Right ventricle myocardium superior (tissue), 1 donor: ENCODE results near the gene TACO1. TPM values are rescaled to one million over a fixed set of nuclear protein-coding genes. Genes with fewer than 3 reads are reported as not detected.

Experiments
- ATAC-seq: fragments of 200-7000 bp; cut with Tn5 transposase; one replicate; pipeline ENCODE4 v1.9.1; 2020; ENCODE audit warnings: mild to moderate bottlenecking; ENCODE audit not compliant: poor library complexity
- DNase-seq: peaks from one replicate; pipeline ENCODE4 v3.0.0-alpha.2; 2020
- intact Hi-C: fragments of 100-400 bp; cut with DNase I; formaldehyde crosslinking; loops from one replicate; pipeline ENCODE4 v1.11.2; 2022
- total RNA-seq: library from RNA; stranded (reverse); fragmentation: NEBNext Ultra II Directional; extraction: Animal tissue kit (Norgen Biotek cat#: 25700); gene quantifications from one replicate; pipeline ENCODE4 v1.2.1, GENCODE V29; 2021
- donor health status: DM: no; HTN: yes; CAD: no; lungs with severe emphysema.

The TACO1 gene
- total RNA-seq, 1 donor from 2014 or later: 43.1 TPM

DNA sequence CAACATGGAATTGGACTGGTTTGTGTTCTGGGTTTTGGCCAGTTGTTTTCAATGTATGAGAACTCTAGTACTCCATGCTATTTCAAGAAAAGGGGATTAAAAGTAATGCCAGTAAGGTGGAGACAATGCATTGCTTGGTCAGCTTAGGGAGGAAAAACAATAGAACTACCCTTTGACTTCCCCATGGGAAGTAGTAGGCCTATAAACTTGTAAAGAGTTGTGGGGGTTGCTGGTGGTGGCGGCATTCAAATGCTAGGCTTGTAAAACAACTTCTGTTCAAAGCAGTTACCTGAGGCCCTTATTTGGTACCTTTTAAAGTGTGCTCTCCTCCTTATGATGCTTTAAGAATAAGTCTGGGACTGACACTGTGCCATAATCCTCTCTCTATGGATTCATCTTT is 30.9 kb downstream of the TACO1 start:
- no peak for DNase-seq
- no peak for ATAC-seq
- intact Hi-C loops: no loop called here

DNA sequence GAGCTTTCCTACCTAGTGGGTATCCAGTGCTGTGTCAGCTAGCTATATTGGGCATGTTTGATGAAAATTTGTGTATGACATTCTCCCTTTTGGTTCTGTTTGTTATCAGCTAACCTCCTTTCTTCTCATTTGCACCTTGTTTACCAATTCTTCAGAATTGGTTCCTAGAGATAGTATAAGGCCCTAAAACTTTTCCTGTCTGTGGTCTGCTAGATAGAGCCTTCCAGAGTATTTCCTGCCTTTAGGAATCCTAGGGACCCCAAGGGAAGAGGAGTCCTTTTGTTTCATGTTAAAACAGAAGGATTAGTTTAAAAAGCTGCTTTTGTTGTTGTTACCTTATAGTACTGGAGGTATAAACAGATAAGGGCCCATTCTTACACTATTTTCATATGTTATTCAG is 33.0 kb downstream of the TACO1 start:
- intact Hi-C loops: no loop called here
- ATAC-seq (no peak), DNase-seq (no peak)

DNA sequence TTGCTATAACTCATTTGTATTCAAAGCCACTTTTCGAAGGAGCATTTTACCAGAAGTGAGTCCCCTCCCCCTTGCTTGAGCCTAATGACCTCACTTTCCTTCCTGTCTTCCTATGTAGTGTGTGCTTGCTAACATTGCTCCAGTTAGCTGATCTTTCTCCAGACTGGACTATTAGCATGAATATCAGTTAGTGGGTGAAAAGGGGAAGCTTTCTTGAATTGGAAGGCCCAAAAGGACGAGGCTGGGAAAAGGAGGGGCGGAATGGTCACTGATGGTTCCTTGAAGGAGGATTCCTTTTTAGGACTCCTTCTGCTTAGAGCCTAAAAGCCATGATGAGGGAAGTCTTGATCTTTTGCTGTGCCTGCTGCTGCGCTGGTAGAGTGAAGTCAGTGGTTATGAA is 33.5 kb downstream of the TACO1 start:
- intact Hi-C loops: no loop called here
- peak; percentile 43 for ATAC-seq
- no peak for DNase-seq

DNA sequence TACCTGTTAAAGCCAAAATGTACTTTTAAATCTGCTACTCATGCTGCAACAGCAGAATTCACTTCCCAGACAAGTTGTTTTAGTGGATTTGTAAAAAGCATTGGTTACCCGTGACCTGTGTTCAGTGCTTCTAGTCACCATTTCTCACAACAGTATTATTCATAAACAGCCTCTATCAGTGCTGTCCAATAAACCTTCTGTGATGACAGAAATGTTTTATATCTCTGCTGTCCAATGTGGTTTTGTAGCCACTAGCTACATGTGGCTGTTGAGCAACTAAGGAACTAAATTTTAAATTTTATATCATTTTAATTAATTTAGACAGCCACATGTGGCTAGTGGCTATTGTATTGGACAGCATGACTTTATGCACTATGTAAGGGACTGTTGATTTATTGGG is 34.1 kb downstream of the TACO1 start:
- intact Hi-C loops: no loop called here
- ATAC-seq (no peak), DNase-seq (no peak)

DNA sequence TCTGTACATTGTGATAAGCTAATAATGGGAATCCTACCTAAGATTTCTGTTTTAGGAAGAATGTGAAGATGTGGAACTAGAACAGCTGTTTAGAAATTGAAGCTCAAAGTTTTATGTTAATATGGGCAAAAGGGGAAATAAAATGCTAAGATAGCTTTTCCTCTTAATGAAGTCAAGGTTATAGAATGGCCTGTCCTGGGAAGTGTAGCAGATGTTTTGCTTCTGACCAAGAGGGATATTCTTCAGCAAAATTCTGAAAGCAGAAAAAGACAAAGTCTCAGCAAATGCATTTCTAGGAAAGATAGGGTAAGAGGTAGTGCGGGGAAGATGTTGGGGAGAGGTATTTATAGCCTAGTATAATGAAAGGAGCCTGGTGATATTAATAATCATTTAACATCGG is 34.6 kb downstream of the TACO1 start:
- peak; percentile 14 for ATAC-seq
- intact Hi-C loops: no loop called here
- no peak for DNase-seq

DNA sequence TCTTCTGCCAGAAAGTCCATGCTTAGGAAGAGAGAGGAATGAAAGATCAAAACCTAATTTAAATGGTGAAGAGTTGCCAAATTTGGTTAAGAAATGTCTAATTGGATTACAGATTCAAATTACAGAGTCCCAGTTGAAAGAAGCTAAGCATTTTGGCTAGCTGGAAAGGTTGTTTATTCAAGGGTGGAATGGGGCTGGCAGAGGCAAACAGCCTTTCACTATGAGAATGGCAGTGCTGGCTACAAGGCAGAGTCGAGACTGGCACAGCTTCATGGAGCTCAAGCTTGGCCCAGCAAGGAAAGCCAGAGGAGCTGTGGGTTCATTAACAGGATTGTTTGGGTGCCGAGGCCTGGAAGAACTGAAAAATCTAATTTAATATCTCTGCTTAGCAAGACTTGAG is 35.1 kb downstream of the TACO1 start:
- intact Hi-C loops: no loop called here
- ATAC-seq (peak; percentile 53), DNase-seq (no peak)

DNA sequence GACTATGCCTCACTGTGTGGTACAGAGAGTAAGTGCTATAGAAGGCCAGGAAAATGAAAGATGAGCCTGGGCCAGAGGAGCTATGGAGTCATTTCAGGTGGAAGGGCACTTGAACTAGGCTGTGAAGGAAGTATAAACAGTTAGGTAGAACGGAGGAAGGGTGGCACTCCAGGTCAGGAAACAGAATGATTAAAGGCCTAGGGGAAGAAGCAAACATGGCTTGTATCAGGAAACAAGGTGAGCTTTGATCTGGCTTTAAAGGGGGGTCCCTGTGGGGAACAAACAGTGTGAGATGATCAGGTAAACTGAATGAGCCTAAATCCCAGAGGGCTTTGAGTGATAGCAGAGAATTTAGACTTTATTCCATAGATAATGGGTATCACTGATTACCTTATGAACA is 38.4 kb downstream of the TACO1 start:
- DNase-seq (no peak), ATAC-seq (no peak)
- intact Hi-C loops: no loop called here

DNA sequence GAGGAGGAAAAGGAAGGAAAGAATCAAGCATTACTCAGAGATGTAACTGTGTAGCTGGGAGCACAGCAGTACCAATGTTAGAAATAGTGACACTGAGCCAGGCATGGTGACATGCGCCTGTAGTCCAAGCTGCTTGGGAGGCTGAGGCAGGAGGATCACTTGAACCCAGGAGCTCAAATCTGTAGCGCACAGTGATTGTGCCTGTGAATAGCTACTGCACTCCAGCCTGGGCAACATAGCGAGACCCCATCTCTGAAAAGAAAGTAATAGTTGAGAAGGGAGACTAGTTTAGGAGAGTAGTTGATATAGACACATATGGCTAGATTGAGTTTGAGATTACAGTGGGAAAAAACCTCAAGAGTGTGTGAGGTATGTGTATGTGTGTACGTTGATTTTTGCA is 39.3 kb downstream of the TACO1 start:
- intact Hi-C loops: no loop called here
- DNase-seq (no peak), ATAC-seq (no peak)

DNA sequence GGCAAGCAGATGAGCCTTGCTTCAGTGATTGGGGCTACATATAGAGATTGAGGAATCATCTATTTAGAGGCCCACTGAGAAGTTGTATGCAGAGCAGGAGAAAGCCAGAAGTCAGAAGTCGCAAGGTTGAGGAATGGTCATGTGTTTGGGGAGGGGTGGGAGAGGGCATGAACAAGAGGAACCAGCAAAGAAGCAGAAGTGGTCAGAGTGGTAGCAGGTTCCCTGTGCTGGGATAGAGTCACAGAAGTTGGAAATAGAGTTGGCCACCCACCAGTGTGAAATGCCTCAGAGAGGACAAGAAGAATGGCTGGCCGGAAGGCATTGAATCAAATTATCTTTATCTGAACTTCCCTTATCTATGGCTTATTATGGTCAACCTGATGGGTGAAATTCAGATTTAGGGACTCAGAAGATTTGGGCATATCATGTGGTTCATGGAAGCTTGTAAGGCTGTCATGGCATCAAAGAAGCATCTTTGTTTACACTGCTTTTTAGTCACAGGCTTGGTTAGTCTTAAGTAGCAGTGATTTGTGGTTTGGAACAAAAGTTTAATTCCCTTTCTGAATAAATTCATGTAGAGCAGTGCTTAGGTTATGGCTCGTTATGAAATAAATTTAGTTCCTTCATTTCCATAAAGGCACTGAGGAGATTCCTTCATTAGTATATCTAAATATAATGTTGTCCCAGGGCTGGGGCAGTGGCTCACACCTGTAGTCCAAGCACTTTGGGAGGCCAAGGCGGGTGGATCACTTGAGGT is 41.2 kb downstream of the TACO1 start:
- peak; percentile 74 for ATAC-seq
- no peak for DNase-seq
- intact Hi-C loops: no loop called here

DNA sequence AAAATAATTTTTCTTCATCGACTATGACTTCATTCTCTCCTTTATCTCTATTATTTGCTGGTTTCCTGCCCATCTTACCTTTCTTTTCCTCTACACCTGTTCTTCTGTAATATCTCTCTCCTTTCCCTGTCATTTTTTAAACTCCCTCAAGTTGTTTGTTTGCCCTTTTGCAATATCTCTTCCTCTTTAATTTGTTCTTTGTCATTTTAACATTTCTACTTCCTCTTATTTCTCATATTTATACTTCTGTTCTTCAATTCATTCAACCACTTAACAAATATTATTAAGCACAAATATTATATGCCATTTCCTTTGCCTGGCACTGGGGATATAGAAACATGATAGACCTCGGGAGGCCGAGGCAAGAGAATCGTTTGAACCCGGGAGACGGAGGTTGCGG is 44.2 kb downstream of the TACO1 start:
- intact Hi-C loops: no loop called here
- DNase-seq (no peak), ATAC-seq (no peak)

DNA sequence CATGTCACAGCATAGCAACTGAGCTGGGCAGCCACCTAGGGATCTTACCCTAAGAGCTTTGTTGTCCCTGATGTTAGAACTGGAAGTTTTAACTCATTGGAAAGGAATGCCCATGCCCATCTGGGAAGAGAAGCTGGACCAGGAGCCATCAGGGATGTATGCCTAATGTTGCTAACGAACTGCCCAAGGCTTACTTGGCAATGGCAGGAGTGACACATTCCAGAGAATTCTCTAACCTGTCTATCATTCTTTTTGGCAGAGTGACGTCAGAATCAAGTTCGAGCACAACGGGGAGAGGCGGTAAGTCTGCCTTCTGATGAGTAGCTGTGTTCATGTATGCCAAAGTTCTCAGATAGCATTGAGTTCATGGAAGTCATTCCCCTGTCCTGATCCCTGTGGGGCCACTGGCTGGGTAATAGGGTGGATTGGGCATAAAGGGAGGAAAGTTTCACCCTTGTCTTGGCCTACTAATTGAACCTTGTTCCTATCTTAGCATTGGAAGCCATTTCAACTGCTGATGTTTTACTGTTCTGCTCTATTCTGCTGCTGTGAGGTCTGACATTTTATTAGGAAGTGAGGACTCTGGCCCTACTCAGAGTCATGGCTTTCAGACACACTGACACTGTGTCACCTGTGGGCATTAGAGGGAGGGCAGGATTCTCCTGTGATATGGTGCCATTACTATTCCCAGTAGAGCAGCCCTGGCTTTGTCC is 45.2 kb downstream of the TACO1 start:
- peak; percentile 15 for ATAC-seq
- intact Hi-C loops: no loop called here
- no peak for DNase-seq

DNA sequence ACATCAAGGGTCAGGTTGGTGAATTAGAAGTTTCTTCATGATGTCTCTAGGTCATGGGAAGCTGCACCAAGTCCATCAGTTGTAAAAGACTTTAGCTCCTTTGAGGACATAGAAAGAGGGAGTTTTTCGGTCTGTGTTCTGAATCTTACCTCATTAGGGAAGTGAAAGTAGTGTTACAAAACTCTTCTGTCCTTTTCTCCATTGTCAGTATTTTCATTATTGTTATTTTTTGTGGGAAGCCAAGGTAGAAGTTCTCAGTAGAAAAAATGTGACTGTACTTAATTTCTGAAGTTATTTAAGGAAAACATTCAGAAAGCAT is 45.8 kb downstream of the TACO1 start:
- DNase-seq: no peak
- peak; percentile 23 for ATAC-seq
- intact Hi-C loops: no loop called here

DNA sequence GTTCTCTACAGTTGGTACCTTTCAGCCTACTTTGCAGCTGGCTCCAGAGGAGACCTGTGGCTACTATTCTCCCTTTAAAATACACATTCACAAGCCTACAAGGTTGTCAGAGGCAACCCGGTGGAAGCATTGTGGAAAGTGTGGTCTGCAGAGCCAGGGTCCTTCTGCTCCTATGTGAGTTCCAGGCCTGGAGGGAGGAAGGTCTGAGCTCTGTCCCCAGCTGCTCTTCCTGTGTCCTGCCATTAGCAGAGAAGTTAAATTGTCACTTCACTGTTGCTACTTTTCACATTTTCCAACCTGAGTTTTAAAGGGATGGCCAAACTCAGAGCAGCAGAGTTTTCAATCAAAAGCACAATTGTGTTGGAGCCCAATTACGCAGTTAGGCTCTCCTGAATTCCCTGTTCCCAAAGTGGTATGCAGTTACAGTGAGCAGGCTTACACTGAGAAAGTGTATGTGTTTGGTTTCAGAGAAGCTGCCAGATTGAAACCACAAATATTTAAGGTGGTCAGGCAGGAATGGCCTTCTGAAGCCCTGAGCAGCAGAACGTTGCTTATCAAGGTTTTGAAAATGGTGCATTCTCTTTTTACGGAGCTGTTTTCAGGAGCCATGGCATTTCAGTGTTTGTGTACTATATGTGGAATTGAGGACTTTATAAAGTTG is 46.5 kb downstream of the TACO1 start:
- intact Hi-C loops: no loop called here
- DNase-seq: no peak
- ATAC-seq: no peak

DNA sequence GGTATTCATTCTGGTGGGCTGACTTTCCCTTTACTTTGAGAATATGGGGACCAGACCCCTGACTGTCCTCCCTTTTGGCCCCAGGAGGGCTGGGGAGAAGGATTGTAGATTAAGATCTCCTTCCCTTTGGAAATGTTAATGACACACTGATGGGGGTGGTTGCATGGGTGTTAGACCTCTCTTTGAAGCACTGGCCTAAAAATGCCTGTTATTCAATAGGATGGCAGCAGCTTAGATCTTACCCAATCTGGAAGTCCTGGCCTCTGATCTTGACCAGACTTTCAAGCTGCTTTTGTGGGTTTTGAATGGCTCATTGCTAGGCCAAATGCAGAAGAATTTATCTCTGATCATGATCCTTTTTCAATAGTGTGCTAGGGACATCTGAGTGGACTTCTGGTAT is 47.2 kb downstream of the TACO1 start:
- no peak for DNase-seq
- ATAC-seq: no peak
- intact Hi-C loops: no loop called here

DNA sequence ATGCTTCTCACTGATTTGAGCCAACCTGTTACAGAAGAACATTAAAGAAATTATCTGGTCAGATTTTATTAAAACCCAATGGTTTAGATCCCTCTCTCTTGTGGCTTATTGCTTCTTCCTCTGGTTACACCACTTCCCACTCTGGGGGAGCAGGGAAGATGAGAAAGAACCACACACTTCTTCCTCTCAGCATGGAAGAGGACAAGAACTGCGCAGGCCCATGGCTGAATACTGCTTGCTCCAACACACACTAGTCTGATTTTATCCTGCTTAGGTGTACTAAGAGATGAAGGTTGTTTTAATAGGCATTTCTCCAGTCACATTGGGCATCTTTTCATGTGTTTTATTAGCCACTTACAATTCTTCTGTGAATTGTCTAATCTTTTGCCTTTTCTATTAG is 49.1 kb downstream of the TACO1 start:
- DNase-seq (no peak), ATAC-seq (no peak)
- intact Hi-C loops: no loop called here

DNA sequence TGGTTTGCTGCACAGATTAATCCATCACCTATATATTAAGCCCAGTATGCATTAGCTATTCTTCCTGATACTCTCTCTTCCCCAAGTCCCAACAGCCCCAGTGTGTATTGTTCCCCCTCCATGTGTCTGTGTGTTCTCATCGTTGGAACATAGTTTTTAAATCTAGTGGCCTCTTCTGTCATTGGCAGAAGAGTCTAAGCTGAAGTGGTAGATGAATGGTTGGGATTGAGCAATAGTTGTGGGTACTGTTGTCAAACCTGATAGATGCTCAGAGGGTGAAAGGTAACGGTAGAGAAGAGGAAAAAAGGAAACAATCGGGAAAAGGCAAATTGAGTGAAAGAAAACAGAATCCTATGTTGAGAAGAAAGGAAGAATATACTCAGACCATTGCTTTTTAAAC is 51.4 kb downstream of the TACO1 start:
- intact Hi-C loops: no loop called here
- no peak for DNase-seq
- peak; percentile 73 for ATAC-seq

DNA sequence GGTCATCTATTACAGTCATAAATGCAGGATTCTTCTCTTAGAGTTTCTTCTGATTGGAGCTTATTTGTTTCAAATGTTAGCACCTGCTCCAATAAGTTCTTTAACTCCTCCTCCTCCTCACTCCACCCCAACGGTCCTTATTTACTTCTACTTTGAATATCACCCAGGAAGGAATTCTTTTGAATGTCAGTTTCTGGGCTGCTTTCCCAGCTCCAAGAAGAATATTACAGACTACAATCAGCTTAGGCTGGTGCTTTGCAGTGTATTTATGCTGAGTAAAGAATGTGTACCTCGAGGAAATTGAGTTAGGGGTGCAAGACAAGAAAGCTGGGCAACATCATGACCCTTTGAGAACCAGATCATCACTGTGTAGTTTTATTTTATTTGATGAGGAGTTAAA is 52.4 kb downstream of the TACO1 start:
- DNase-seq (no peak), ATAC-seq (peak; percentile 68)
- intact Hi-C loops: no loop called here

DNA sequence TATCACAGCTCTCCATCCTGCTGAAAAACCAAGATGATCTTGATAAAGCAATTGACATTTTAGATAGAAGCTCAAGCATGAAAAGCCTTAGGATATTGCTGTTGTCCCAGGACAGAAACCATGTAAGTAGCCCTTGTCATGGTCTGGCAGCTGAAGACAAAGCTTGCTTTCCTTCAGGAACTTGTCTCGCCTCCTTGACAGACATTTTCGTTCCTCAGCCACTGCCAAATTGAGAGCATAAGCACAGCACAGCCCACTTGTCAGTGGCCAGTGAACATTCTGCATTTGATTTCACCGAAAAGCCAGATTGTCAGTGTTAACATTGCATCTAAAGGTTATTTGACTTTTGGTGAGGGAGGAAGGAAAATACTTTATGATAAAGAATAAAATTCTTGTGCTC is 57.1 kb downstream of the TACO1 start:
- intact Hi-C loops: no loop called here
- no peak for DNase-seq
- no peak for ATAC-seq
